Posterior vena cava (tissue), 2 donors: ENCODE results near the gene PHF23. TPM values are rescaled to one million over a fixed set of nuclear protein-coding genes. Genes with fewer than 3 reads are reported as not detected.

ENCODE experiments used
- DNase-seq: peaks from one replicate; pipeline ENCODE4 v3.0.0-alpha.2; 2020; ENCODE audit warnings: low spot score
- intact Hi-C, 2 donors: fragments of 100-400 bp; cut with DNase I; formaldehyde crosslinking; loops; one replicate each; pipeline versions ENCODE4 v1.14.1 to v1.14.2; 2022 to 2023
- total RNA-seq, 2 donors: library from RNA; stranded (reverse); fragmentation: NEBNext Ultra II Directional; extraction: Animal tissue kit (Norgen Biotek cat#: 25700); gene quantifications; one replicate each; pipeline ENCODE4 v1.2.1, GENCODE V29; 2021
- donor health status: DM: yes; HTN: yes; CAD: no.
- donor health status: DM: yes; HTN: yes; CAD: no.

PHF23 gene
- total RNA-seq, 2 donors from 2014 or later: 20.4 to 27.5 TPM

GRCh38 chr17:7241783-7242716 lies 2.8 kb upstream of the PHF23 start, which contains the start of gene GABARAP:
Gene GABARAP (minus strand): TSS chr17:7242449. CDS start chr17:7242330, 119 bp downstream.
- intact Hi-C loops: no loop called here
- peak; percentile 99 for DNase-seq

GRCh38 chr17:7241090-7241733 lies 2.0 kb upstream of the PHF23 start:
- no peak for DNase-seq
- intact Hi-C loops: no loop called here

GRCh38 chr17:7240375-7240774 lies 1.1 kb upstream of the PHF23 start:
- intact Hi-C loops: no loop called here
- DNase-seq: no peak

- intact Hi-C loops: no loop called here
- no peak for DNase-seq
These were observed 702 bp downstream of the PHF23 start for GRCh38 chr17:7238420-7239090.

GRCh38 chr17:7237761-7238419 lies 1.4 kb downstream of the PHF23 start:
- intact Hi-C loops: no loop called here
- DNase-seq: peak; percentile 94

GRCh38 chr17:7237266-7237760 lies 1.9 kb downstream of the PHF23 start:
- DNase-seq: no peak
- intact Hi-C loops: no loop called here

- intact Hi-C loops: no loop called here
- no peak for DNase-seq
These were observed 2.4 kb downstream of the PHF23 start for GRCh38 chr17:7236808-7237207.

GRCh38 chr17:7235693-7236665 lies 3.3 kb downstream of the PHF23 start:
- no peak for DNase-seq
- intact Hi-C loops: no loop called here

- intact Hi-C loops: loop anchor here in 1 of 2 donors (5.0 kb wide), 1 partner anchor 913 kb away; no protein-coding TSS in a partner anchor
These were observed 4.9 kb downstream of the PHF23 start, which contains the start of gene DVL2 for GRCh38 chr17:7234083-7234951. Gene DVL2 (minus strand): TSS chr17:7234517. CDS start chr17:7234262, 255 bp downstream.

GRCh38 chr17:7233701-7234082 lies 5.6 kb downstream of the PHF23 start:
- no peak for DNase-seq
- intact Hi-C loops: loop anchor here in 1 of 2 donors (5.0 kb wide), 1 partner anchor 914 kb away; no protein-coding TSS in a partner anchor

More at GRCh38 chr17:7234083-7234951, 4.9 kb downstream of the PHF23 start, which contains the start of gene DVL2:
- peak; percentile 98 for DNase-seq

- intact Hi-C loops: loop anchor here in 1 of 2 donors (5.0 kb wide), 1 partner anchor 915 kb away; no protein-coding TSS in a partner anchor
- DNase-seq: no peak
These were observed 7.1 kb downstream of the PHF23 start for GRCh38 chr17:7232114-7232513.

GRCh38 chr17:7229504-7229903 lies 9.8 kb downstream of the PHF23 start:
- intact Hi-C loops: no loop called here
- no peak for DNase-seq

- intact Hi-C loops: no loop called here
- DNase-seq: no peak
These were observed 10.3 kb downstream of the PHF23 start for GRCh38 chr17:7228920-7229319.

GRCh38 chr17:7226721-7227710 lies 12.2 kb downstream of the PHF23 start:
- no peak for DNase-seq
- intact Hi-C loops: no loop called here

- DNase-seq: no peak
- intact Hi-C loops: no loop called here
These were observed 13.4 kb downstream of the PHF23 start for GRCh38 chr17:7225711-7226331.
